PC-3 (cell line): Measurements from ENCODE around the gene ZNF343.

Source experiments
- CTCF ChIP-seq: fragments of 300-600 bp; sonication (generic); conservative IDR thresholded peaks from 2 replicates; pipeline ENCODE4 v1.5.1; 2017; ENCODE audit warnings: antibody characterized with exemption, low read depth, mild to moderate bottlenecking, low read length
- EZH2 ChIP-seq: fragments of 300-600 bp; sonication (generic); IDR thresholded peaks from one replicate; pipeline ENCODE4 v1.6.1; 2017; ENCODE audit warnings: antibody characterized with exemption, mild to moderate bottlenecking, low read length; ENCODE audit not compliant: unreplicated experiment

- TF ChIP-seq CTCF (no peak), EZH2 (no peak)
These were observed 38.1 kb downstream of the ZNF343 start, which contains the start of gene SNRPB for GRCh38 chr20:2470423-2471193.
